NCI-H2196 treated with DMSO at 0.1 percent for 48 hours (cell line): ENCODE results near the gene DOK3.
A peak's percentile ranks its signal among the peaks of the same experiment; 100 is the strongest.

Experiments
- DNase-seq: peaks from one replicate; lab custom pipeline; 2025; ENCODE audit not compliant: unreplicated experiment; lab: John Stamatoyannopoulos, UW

DOK3 gene

GRCh38 chr5:177513500-177513899, 3.9 kb upstream of the DOK3 start:
- no peak for DNase-seq

DNA sequence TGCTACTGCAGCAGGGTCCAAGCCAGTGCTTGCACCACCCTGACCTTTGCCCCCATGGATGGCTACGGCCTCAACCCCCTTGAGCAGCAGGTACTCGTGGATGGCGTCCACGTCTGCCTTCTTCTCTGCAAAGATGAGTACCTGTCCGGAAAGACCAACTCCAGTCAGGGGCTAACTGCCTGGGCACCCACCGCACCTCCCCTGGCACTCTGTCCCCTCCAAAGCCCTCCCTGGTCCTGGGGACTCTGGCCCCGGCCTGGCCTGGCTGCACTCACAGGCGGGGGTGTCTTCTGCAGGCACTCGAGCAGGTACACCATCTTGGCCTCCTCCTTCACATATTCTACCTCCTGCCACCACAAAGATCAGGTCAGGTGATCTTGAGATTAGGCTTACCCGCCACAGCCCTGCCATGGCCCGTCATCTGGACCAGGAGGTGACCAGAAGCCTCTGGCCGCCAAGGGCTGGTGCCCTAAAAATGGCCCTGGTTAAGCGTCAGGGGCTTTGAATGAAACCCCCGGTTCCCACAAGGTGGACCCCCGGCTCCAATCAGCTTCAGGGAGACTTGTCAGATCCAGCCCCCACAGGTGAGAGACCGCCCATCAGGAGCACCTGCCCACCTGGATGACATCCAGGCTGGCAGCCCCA, 3.2 kb upstream of the DOK3 start:
- no peak for DNase-seq

GRCh38 chr5:177511796-177512675, 2.4 kb upstream of the DOK3 start:
- DNase-seq, result no peak

DNA sequence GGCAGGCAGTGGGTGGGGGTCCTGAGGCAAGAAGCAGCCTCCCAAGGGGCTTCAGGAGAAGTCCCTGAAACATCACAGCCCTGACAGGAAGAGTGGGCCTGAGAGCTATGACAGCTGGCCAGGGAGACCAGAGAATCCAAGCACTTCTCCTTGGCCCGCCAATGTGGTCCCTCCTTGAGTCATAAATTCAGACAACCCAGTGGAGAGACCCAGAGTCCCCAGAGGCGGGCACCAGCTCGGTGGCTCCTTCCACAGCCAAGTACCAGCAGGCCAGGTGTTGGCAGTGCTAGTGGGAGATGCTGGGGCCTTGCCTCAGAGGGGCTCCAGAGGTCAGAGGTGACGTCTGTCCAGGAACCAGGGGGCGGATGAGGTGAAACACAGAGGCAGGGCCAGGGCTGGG, 1.6 kb upstream of the DOK3 start:
- no peak for DNase-seq

- DNase-seq, result no peak
Observed at GRCh38 chr5:177510567-177511053, 984 bp upstream of the DOK3 start.

GRCh38 chr5:177509991-177510566, 453 bp upstream of the DOK3 start:
- DNase-seq, result no peak

DNA sequence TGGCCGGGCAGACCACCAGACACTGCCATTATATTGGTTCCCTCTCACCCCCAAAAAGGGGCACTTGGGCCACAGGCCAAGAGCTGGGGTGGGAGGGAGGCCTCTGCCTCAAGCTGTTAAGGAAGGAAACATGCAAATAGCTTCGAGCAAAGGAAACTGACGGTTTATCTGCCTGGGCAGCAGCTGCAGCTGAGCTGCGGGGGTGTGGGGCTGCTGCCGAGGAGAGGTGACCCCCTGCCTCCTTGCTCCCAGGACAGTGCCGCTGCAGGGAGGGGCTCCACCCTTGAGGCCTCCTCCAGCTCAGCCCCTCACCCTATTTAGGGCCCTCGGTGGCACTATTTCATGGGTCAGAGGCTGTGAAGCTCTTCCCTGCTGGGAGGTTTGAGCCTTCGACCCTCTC, 789 bp downstream of the DOK3 start:
- no peak for DNase-seq

DNA sequence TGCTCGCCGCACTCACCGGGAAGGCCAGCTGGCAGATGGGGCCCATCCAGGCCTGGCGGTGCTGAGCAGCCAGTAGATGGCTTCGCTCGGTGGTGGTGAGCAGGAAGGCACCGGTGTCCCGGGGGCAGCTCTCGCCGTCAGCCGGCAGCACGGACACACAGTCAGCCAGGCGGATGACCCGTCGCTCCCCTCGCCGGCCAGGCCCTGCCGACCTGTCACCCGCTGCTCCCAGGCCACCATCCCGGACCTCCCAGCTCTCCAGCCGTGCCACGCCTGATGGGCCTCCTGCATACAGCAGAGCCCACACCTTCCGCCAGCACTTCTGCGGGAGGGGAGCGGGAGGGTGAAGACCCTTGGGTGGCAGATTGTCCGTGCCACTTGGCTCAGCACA, 1.4 kb downstream of the DOK3 start:
- DNase-seq, result no peak

DNA sequence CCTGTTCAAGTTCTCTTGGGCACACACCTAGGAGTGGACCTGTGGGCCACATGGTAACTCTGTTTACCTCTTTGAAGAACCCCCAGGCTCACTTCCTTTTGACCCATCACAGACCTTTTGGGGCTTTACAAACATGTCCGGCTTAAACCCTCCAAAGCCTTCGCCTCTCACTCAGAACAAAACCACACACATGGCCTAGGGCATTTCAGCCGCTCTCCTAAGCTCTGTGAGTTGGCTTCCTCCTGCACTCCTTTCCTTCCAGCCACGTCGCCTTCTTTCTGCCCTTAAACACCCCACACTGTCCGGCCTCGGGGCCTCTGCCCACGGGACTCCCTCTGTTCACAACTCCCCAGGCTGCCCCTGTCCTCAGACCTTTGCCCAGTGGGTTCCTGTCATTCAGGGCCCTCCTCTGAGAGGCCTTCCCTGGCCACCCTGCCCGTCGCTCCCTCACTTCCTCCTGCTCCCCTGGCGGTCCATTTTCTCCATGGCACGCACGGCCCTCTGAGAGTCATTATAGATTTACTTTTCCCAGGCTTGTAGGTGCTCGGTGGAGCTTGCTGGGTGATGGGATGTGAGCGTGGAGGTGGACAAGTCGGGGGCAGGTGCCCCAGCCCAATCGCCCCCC, 1.9 kb downstream of the DOK3 start:
- no peak for DNase-seq

DNA sequence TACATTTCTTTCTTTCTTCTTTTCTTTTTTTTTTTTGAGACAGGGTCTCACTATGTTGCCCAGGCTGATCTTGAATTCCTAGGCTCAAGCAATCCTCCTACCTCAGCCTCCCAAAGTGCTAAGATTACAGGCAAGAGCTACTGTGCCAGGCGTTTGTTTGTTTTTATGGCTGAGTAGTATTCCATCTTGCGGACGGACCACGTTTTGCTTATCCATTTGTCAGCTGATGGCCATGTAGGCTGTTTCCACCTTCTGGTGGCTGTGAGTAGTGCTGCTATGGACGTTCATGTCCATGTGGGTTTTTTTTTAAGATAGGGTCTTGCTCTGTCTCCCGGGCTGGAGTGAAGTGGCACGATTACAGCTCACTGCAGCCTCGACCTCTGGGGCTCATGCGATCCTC, 2.5 kb downstream of the DOK3 start:
- no peak for DNase-seq

DNA sequence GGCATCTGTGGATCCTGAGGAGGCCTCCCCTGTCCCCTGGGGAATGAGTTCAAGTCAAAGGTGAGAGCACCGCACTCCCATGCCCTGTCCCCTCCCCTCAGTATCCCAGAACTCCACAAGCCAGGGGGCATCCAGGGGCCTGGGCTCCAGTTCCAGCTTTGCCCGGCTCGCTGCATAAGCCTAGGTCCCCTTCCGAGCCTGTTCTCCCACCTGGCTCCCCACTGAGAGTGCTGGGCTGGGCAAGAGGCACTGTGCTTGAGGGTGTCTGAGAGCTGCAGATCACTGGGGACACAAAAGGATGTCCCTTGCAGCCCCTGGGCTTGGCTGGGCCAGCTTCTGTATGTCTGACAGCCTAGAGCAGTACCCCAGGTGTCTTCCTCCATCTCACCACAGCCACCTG, 4.6 kb downstream of the DOK3 start:
- no peak for DNase-seq

- no peak for DNase-seq
Observed at GRCh38 chr5:177504086-177505056, 5.3 kb downstream of the DOK3 start.

DNA sequence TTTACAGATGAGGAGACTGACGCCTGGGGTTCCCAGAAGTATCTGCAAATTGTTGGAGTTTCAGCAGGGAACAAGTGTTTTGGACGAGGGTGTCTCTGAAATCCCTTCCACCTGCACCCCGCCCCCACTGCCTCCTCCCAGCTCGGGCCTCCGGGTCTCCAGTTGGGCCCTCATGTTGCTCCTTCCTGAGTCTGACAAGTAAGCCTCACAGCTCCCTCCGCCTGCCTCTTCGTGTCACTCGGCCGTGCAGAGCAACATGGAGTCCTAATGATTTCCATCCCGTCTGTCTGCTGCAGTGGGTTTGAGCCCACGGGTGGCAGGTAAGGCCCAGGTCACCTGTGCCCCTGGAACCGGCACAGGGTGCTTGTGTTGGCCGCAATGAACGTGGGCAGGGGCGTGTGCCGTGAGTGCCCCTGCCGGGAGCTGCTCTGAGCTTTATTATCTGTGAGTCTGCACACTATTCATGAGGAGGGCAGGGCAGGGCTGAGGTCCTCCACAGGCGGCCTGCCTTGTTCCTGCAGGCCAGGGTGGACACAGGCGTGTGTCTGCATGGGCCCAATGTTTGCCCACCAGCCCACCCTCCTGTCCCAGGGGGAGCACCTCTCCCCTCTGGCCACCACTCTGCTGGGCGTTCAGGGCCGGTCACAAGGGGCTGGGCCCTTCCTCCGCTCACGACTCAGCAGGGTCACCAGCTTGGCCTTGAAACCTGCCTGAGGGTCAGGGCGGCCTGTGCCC, 6.1 kb downstream of the DOK3 start:
- DNase-seq, result no peak

DNA sequence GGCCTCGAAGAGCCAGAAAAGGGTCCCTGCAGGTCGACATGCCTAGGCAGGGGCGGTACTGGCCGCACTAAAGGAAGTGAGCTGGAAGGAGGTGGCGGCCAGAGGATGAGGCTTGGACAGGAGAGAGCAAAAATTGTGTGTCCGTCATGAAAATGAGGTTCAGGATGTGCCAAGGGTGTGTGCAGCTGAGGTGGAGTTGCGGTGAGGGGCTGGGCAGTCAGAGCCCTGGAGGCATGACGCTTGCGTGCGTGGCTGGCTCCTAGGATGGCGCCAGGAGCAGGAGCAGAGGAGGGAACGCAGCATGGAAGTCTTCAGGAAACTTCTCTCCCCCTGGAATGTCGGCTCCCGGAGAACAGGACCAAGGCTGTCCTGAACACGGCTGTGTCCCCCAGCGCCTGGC, 6.7 kb downstream of the DOK3 start:
- no peak for DNase-seq

DNA sequence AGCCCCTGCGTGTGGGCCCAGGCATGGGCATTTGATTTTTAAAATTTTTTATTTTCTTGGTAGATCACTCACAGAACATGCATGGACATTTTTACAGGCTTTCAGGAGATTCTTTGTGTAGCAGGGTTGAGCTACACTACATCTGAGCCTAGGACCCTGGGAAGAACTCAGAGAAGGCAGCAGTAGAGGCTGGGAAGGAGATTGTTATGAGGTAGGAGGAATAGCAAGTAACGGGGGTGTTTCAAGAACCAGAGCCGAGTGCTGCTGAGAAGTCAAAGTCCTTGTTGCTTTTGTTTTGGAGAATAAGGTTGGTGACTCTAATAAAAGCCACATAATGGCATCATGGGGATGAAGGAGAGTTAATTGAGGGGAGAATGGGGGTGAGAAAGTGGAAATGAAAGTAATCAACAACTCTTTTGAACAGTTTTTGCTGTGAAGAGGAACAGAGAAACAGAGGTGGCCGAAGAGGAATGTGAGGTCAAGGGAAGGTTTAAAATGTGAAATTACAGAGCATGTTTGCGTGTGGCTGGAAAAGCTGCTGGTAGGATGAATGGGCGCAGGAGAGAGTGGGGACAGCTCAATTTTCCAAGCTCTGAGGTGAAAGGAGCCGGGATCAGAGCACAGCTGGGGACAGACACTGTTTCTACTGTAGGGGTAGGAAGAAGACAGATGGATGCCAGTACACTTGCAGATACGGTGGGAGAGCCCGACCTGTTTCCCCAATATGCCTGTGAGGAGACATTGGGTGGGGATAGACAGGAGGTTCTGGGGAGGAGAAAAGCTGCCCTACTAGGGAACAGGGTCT, 7.5 kb downstream of the DOK3 start:
- no peak for DNase-seq

DNA sequence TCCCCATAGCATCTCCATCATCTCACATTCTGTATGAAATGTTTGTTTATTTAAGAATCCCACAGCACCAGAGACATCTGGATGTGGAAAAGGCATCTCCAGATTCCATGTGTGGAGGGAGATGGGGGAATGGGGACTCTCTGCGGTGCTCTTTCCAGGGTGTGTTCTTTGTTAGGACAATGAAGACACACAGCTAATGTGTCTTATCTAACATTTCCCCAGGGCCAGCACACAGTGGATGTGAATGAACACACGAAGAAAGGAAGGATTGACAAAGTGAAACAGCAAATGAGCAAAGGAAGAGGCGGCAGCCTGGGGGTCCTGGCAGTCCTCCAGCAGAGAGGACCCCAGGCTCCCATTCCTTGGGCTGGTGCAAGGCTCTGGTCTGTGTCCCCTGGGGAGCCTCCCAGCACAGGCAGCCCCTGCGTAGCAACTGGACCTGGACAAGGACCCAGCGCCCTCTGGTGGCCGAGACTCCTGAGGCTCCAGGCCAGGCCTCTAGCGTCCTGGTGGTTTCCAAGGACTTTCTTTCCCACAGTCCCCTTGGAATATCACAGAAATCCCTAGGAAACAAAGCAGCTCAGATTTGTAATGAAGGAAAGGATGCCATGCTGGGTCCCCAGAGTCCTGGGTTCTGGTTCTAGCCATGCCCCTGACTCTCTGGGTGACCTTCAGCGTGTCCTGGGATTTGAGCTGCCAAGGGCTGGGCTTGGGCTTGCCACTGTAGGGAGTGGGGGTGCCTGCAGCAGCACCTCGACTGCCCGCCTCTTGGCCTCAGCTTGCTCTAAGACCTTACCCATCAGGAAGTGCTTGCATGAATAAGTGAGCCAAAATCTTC, 8.7 kb downstream of the DOK3 start:
- peak; percentile 64 for DNase-seq

- DNase-seq, result no peak
Observed at GRCh38 chr5:177499842-177500241, 9.8 kb downstream of the DOK3 start.
